H9 (cell line): ENCODE data around the gene SLC16A10. TPM values are rescaled to one million over a fixed set of nuclear protein-coding genes. Genes with fewer than 3 reads are reported as not detected.

Experiments
- DNase-seq: peaks from one replicate; pipeline ENCODE4 v3.0.0-alpha.2; 2017
- H2AFZ ChIP-seq: one replicate; pipeline ENCODE4 v1.6.1; 2013; ENCODE audit warnings: mild to moderate bottlenecking, low read length, control low read depth, moderate library complexity
- H2AK5ac ChIP-seq: 2 replicates; pipeline ENCODE4 v1.6.1; 2013; ENCODE audit warnings: low read length, control low read depth, mixed read lengths; ENCODE audit not compliant: insufficient read length
- H2BK120ac ChIP-seq: one replicate; pipeline ENCODE4 v1.6.1; 2013; ENCODE audit warnings: low read depth, mild to moderate bottlenecking, low read length, control low read depth, inconsistent platforms; ENCODE audit not compliant: poor library complexity, severe bottlenecking
- H2BK12ac ChIP-seq: 2 replicates; pipeline ENCODE4 v1.6.1; 2013; ENCODE audit warnings: low read length, control low read depth, mixed read lengths, low read depth; ENCODE audit not compliant: insufficient read length
- H2BK15ac ChIP-seq: 2 replicates; pipeline ENCODE4 v1.6.1; 2013; ENCODE audit warnings: low read depth, low read length, control low read depth
- H2BK20ac ChIP-seq: one replicate; pipeline ENCODE4 v1.6.1; 2013; ENCODE audit warnings: low read depth, mild to moderate bottlenecking, low read length, control low read depth, inconsistent platforms; ENCODE audit not compliant: poor library complexity, severe bottlenecking
- H2BK5ac ChIP-seq: 2 replicates; pipeline ENCODE4 v1.6.1; 2013; ENCODE audit warnings: low read length, control low read depth, mixed read lengths; ENCODE audit not compliant: insufficient read length
- H3K14ac ChIP-seq: 2 replicates; pipeline ENCODE4 v1.6.1; 2013; ENCODE audit warnings: low read length, control low read depth; ENCODE audit not compliant: insufficient read depth
- H3K18ac ChIP-seq: 2 replicates; pipeline ENCODE4 v1.6.1; 2013; ENCODE audit warnings: low read depth, mild to moderate bottlenecking, mixed read lengths, low read length, control low read depth; ENCODE audit not compliant: insufficient read length
- H3K23ac ChIP-seq: 2 replicates; pipeline ENCODE4 v1.6.1; 2013; ENCODE audit warnings: low read length, control low read depth, mixed read lengths, low read depth; ENCODE audit not compliant: insufficient read length
- H3K23me2 ChIP-seq: 2 replicates; pipeline ENCODE4 v1.6.1; 2013; ENCODE audit warnings: low read depth, mild to moderate bottlenecking, mixed read lengths, low read length, control low read depth; ENCODE audit not compliant: insufficient read length, poor library complexity, severe bottlenecking
- H3K27ac ChIP-seq: 2 replicates; pipeline ENCODE4 v1.5.1; 2013; ENCODE audit warnings: low read length, control low read depth, mixed read lengths, low read depth; ENCODE audit not compliant: insufficient read length
- H3K27me3 ChIP-seq: 2 replicates; pipeline ENCODE4 v1.6.1; 2013; ENCODE audit warnings: low read length, control low read depth, inconsistent platforms; ENCODE audit not compliant: insufficient read depth
- H3K4ac ChIP-seq: 2 replicates; pipeline ENCODE4 v1.6.1; 2013; ENCODE audit warnings: low read depth, mild to moderate bottlenecking, control low read depth, inconsistent platforms, low read length, moderate library complexity
- H3K4me1 ChIP-seq: 2 replicates; pipeline ENCODE4 v1.6.1; 2013; ENCODE audit warnings: low read length, control low read depth, inconsistent platforms; ENCODE audit not compliant: insufficient read depth
- H3K4me2 ChIP-seq: 2 replicates; pipeline ENCODE4 v1.6.1; 2013; ENCODE audit warnings: low read length, control low read depth, mixed read lengths; ENCODE audit not compliant: insufficient read length, insufficient read depth
- H3K56ac ChIP-seq: 2 replicates; pipeline ENCODE4 v1.6.1; 2013; ENCODE audit warnings: low read depth, mild to moderate bottlenecking, mixed read lengths, low read length, control low read depth; ENCODE audit not compliant: insufficient read length
- H3K79me1 ChIP-seq: 2 replicates; pipeline ENCODE4 v1.6.1; 2013; ENCODE audit warnings: low read depth, mild to moderate bottlenecking, moderate library complexity, low read length, control low read depth, inconsistent platforms; ENCODE audit not compliant: insufficient read depth, poor library complexity, severe bottlenecking
- H3K79me2 ChIP-seq: 2 replicates; pipeline ENCODE4 v1.6.1; 2013; ENCODE audit warnings: low read length, control low read depth, inconsistent platforms; ENCODE audit not compliant: insufficient read depth
- H3K9ac ChIP-seq: 2 replicates; pipeline ENCODE4 v1.6.1; 2013; ENCODE audit warnings: low read length, control low read depth, mixed read lengths; ENCODE audit not compliant: insufficient read length; ENCODE audit errors: extremely low read depth
- H3K9me3 ChIP-seq: one replicate; pipeline ENCODE4 v1.6.1; 2013; ENCODE audit warnings: low read depth, low read length, inconsistent platforms; ENCODE audit not compliant: control insufficient read depth
- H3T11ph ChIP-seq: one replicate; pipeline ENCODE4 v1.6.1; 2013; ENCODE audit warnings: mild to moderate bottlenecking, low read length, control low read depth, inconsistent platforms
- H4K20me1 ChIP-seq: one replicate; pipeline ENCODE4 v1.6.1; 2013; ENCODE audit not compliant: control insufficient read depth, insufficient read length, insufficient read depth
- H4K5ac ChIP-seq: 2 replicates; pipeline ENCODE4 v1.6.1; 2013; ENCODE audit warnings: low read depth, mild to moderate bottlenecking, mixed read lengths, low read length, control low read depth; ENCODE audit not compliant: insufficient read length
- H4K8ac ChIP-seq: replicated peaks from 2 replicates; pipeline ENCODE4 v1.6.1; 2013; ENCODE audit warnings: low read length, control low read depth, mixed read lengths, low read depth; ENCODE audit not compliant: insufficient read length
- H4K91ac ChIP-seq: 2 replicates; pipeline ENCODE4 v1.6.1; 2013; ENCODE audit warnings: low read depth, mild to moderate bottlenecking, moderate library complexity, mixed read lengths, low read length, control low read depth; ENCODE audit not compliant: insufficient read length
- H3K27ac Mint-ChIP-seq, 3 experiments: 2 replicates in 2 of 3; 3 replicates in 1 of 3; pipeline ENCODE4 v1.8.0; 2020 to 2021; ENCODE audit warnings: mixed read lengths in 3 of 3, mild to moderate bottlenecking in 1 of 3, moderate library complexity in 1 of 3
- H3K27me3 Mint-ChIP-seq: 2 replicates; pipeline ENCODE4 v1.8.0; 2021; ENCODE audit warnings: low read depth, mild to moderate bottlenecking, moderate library complexity, mixed read lengths
- H3K36me3 Mint-ChIP-seq, 3 experiments: 2 replicates in 2 of 3; 3 replicates in 1 of 3; pipeline ENCODE4 v1.8.0; 2020 to 2021; ENCODE audit warnings: low read depth in 3 of 3, mixed read lengths in 3 of 3; ENCODE audit not compliant: insufficient read depth in 1 of 3
- H3K4me1 Mint-ChIP-seq, 2 experiments: 2 replicates each; pipeline ENCODE4 v1.8.0; 2020; ENCODE audit warnings: mixed read lengths in 2 of 2
- H3K4me3 Mint-ChIP-seq, 2 experiments: 2 replicates in 1 of 2; 3 replicates in 1 of 2; pipeline ENCODE4 v1.8.0; 2020 to 2021; ENCODE audit warnings: mild to moderate bottlenecking in 2 of 2, mixed read lengths in 2 of 2, moderate library complexity in 1 of 2
- H3K9me3 Mint-ChIP-seq, 2 experiments: 2 replicates in 1 of 2; 3 replicates in 1 of 2; pipeline ENCODE4 v1.8.0; 2020; ENCODE audit warnings: mild to moderate bottlenecking in 2 of 2, mixed read lengths in 2 of 2, moderate library complexity in 1 of 2
- WGBS: extraction: QIAGEN DNeasy Blood & Tissue Kit; methylation state at CpG from one replicate; pipeline ENCODE4 v1.1.7; 2013; ENCODE audit warnings: missing lambda C conversion rate, low lambda C conversion rate, mixed read lengths; ENCODE audit not compliant: insufficient read length; ENCODE audit errors: extremely low coverage; 5-methylcytosine and 5-hydroxymethylcytosine counted together
- total RNA-seq: library from RNA; stranded (reverse); gene quantifications from 2 replicates; pipeline ENCODE4 v1.2.1, GENCODE V29; 2021
- TF ChIP-seq, protein P1 (sequence below): fragments of 200-600 bp; sonication (generic); conservative IDR thresholded peaks from 3 replicates; pipeline ENCODE4 v1.8.0; 2021; ENCODE audit warnings: antibody characterized with exemption, mild to moderate bottlenecking

The SLC16A10 gene
- total RNA-seq, 1 experiment from 2014 or later, result 11.4 TPM

DNA sequence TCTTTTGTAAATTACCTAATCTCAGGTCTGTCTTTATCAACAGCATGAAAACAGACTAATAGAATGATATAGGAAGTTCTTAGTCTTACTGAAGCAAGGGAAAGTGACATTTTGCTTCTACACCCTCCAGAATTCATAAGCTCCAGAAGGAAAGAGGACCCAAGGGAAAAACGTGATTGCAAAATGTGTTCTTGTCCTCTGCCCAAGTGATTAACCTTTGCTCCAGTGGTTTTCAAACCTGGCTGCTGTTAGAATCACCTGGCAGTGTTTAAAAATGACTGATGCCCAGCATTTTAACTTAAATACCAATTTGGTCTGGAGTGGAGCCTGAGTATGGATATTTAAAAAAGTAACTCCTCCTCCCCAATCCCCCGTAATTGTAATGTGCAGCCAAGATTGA is 191.4 kb downstream of the SLC16A10 start:
- Histone ChIP-seq H2AK5ac (no peak overlapping the region), H3K4ac (no peak overlapping the region), H3K9ac (no peak overlapping the region), H3K14ac (no peak overlapping the region), H3K4me2 (no peak overlapping the region), H4K91ac (no peak overlapping the region), H4K20me1 (no peaks in the 10 kb centered on the region), H4K8ac (no peak overlapping the region), H3K18ac (no peak overlapping the region), H3K27ac (no peak overlapping the region), H2BK20ac (no peak overlapping the region), H3T11ph (no peak overlapping the region), H2AFZ (no peak overlapping the region), H3K79me1 (no peaks in the 10 kb centered on the region), H2BK12ac (no peak overlapping the region), H2BK5ac (no peak overlapping the region), H3K56ac (no peak overlapping the region), H3K79me2 (no peaks in the 10 kb centered on the region), H4K5ac (no peak overlapping the region), H3K4me1 (no peaks in the 10 kb centered on the region), H2BK120ac (no peak overlapping the region), H3K23me2 (no peaks in the 10 kb centered on the region), H2BK15ac (no peak overlapping the region), H3K27me3 (no peaks in the 10 kb centered on the region), H3K23ac (no peak overlapping the region), H3K9me3 (no peaks in the 10 kb centered on the region)
- no peak overlapping the region; a peak in 1 of 7 replicates for H3K27ac Mint-ChIP-seq
- peaks cover 64 to 90% (median 90%) of the 10 kb centered on the region in 3 experiments for H3K36me3 Mint-ChIP-seq
- no peak overlapping the region for H3K4me3 Mint-ChIP-seq
- H3K9me3 Mint-ChIP-seq, result peaks cover 27 to 29% of the 10 kb centered on the region in 2 experiments
- peaks cover under 1 to 1% of the 10 kb centered on the region in 2 experiments for H3K4me1 Mint-ChIP-seq
- no CpG with 5 or more reads among the region's 2 CpGs for WGBS
- TF ChIP-seq, protein P1, sequence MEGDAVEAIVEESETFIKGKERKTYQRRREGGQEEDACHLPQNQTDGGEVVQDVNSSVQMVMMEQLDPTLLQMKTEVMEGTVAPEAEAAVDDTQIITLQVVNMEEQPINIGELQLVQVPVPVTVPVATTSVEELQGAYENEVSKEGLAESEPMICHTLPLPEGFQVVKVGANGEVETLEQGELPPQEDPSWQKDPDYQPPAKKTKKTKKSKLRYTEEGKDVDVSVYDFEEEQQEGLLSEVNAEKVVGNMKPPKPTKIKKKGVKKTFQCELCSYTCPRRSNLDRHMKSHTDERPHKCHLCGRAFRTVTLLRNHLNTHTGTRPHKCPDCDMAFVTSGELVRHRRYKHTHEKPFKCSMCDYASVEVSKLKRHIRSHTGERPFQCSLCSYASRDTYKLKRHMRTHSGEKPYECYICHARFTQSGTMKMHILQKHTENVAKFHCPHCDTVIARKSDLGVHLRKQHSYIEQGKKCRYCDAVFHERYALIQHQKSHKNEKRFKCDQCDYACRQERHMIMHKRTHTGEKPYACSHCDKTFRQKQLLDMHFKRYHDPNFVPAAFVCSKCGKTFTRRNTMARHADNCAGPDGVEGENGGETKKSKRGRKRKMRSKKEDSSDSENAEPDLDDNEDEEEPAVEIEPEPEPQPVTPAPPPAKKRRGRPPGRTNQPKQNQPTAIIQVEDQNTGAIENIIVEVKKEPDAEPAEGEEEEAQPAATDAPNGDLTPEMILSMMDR, result no peak
- H3K27me3 Mint-ChIP-seq, result no peaks in the 10 kb centered on the region
- no peak for DNase-seq
